Measurements from ENCODE around the gene NR1H4. TPM values are rescaled to one million over a fixed set of nuclear protein-coding genes. Genes with fewer than 3 reads are reported as not detected.
A peak's percentile ranks its signal among the peaks of the same experiment; 100 is the strongest.

The NR1H4 gene
- total RNA-seq, 4 donors from 2014 or later = 0.13 TPM; not detected in 3

GRCh38 chr12:100566887-100567637, 93.4 kb downstream of the NR1H4 start:
- Histone ChIP-seq H3K4me1 (peaks cover 0 to 7% (median 0%) of the 10 kb centered on the region in 4 donors), H3K4me3 (no peak overlapping the region), H3K9me3 (no peaks in the 10 kb centered on the region), H3K27ac (replicated peaks in 1 of 4) (no peak overlapping the region), H3K36me3 (no peaks in the 10 kb centered on the region), H3K27me3 (no peaks in the 10 kb centered on the region)
- intact Hi-C loops (cut with DNase I) = no loop called here
- WGBS = 59% methylated on average over 3 of the region's 3 CpGs
- no peak for TF ChIP-seq POLR2AphosphoS5 (IDR thresholded peaks at IDR 0.05)
- no peak for TF ChIP-seq EP300 (IDR thresholded peaks at IDR 0.05)
- TF ChIP-seq POLR2A (IDR thresholded peaks at IDR 0.05; ENCODE audit: low read depth) = no peak
- TF ChIP-seq, protein P1, sequence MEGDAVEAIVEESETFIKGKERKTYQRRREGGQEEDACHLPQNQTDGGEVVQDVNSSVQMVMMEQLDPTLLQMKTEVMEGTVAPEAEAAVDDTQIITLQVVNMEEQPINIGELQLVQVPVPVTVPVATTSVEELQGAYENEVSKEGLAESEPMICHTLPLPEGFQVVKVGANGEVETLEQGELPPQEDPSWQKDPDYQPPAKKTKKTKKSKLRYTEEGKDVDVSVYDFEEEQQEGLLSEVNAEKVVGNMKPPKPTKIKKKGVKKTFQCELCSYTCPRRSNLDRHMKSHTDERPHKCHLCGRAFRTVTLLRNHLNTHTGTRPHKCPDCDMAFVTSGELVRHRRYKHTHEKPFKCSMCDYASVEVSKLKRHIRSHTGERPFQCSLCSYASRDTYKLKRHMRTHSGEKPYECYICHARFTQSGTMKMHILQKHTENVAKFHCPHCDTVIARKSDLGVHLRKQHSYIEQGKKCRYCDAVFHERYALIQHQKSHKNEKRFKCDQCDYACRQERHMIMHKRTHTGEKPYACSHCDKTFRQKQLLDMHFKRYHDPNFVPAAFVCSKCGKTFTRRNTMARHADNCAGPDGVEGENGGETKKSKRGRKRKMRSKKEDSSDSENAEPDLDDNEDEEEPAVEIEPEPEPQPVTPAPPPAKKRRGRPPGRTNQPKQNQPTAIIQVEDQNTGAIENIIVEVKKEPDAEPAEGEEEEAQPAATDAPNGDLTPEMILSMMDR (IDR thresholded peaks at IDR 0.05) = no peak
- DNase-seq (ENCODE audit: extremely low spot score) = no peak

GRCh38 chr12:100567945-100568344, 94.3 kb downstream of the NR1H4 start:
- Histone ChIP-seq H3K9me3 (no peaks in the 10 kb centered on the region), H3K4me3 (no peak overlapping the region), H3K4me1 (peaks cover 0 to 9% (median under 1%) of the 10 kb centered on the region in 4 donors), H3K36me3 (no peaks in the 10 kb centered on the region), H3K27me3 (no peaks in the 10 kb centered on the region), H3K27ac (replicated peaks in 1 of 4) (no peak overlapping the region)
- no peak for TF ChIP-seq POLR2AphosphoS5 (IDR thresholded peaks at IDR 0.05)
- TF ChIP-seq EP300 (IDR thresholded peaks at IDR 0.05) = no peak
- TF ChIP-seq, protein P1 (IDR thresholded peaks at IDR 0.05) = no peak
- no peak for TF ChIP-seq POLR2A (IDR thresholded peaks at IDR 0.05; ENCODE audit: low read depth)
- intact Hi-C loops (cut with DNase I) = no loop called here
- no peak for DNase-seq (ENCODE audit: extremely low spot score)

DNA sequence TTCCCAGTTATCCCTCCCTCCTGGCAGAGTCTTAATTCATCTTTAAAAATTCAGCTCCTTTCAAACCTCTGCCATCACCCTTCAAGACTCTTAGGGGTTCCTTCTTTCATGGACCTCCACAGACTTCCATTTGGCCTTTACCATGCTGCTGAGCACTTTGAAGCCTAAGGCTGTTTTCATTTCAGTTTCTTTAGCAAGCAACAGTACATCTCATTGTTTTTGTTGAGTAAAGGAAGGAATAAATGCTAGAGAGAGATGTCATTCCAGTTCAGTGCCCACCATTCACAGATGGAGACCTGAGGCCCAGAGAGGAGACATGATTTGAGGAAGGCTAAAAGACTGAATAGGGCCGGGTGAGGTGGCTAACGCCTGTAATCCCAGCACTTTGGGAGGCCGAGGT, 98.5 kb downstream of the NR1H4 start:
- 92% methylated on average over 3 of the region's 3 CpGs for WGBS
- Histone ChIP-seq H3K4me1 (peaks cover 10 to 20% (median 18%) of the 10 kb centered on the region in 4 donors), H3K9me3 (no peaks in the 10 kb centered on the region), H3K27me3 (no peaks in the 10 kb centered on the region), H3K4me3 (no peak overlapping the region), H3K27ac (replicated peaks in 1 of 4) (peak overlapping the region in 1 of 4 donors; percentile 63), H3K36me3 (no peaks in the 10 kb centered on the region)
- no peak for DNase-seq (ENCODE audit: extremely low spot score)
- intact Hi-C loops (cut with DNase I) = no loop called here
- TF ChIP-seq POLR2AphosphoS5 (IDR thresholded peaks at IDR 0.05) (no peak), EP300 (IDR thresholded peaks at IDR 0.05) (no peak)

DNA sequence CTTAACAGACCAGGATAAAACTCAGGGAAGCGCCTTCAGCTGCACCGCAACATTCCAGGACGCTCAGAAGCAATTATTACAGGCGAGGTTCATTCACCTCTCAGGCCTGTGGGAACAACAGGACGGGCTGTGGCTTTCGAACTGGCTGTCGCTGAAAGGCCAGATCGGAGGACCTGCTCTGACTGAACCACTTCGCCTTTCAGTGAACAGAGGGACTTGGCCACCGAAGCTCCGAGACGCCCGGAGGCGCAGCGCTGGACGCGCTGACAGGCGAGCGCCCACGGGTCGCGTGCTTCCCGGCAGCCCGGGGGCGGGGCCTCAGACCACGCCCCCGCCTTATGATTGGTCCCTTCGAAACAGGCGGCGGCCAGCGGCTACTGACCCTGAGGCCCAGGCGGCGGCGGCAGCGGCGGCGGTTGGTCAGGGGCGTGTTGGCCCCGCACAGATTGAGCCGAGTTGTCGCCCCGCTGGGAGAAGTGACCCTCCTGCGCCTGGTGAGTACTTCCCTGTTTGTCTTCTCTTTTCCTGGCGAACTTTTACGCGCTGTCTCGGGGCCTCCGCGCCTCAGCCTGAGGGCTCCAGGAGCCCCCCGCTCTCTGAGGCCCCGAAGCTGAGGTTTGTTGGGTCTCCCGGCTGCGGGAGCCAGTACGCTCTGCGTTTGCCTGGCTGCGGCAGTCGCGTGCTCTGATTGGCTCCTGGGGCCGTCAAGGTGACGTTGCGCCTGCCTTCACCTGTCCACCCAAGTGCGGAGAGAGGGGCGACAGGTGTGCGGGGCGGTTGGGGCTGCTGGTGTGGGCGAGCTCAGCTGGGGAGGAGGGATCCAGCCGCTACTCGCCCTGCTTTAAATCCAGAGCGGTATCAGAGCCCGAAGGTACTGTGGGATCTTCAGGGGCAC, 99.9 kb downstream of the NR1H4 start, which contains the start of gene GAS2L3:
TSS of gene GAS2L3 (plus strand) at position 393 of the 895 bp plus-strand sequence. CDS start 21,221 bp downstream, outside the sequence.
- H3K9me3 ChIP-seq = no peaks in the 10 kb centered on the region
- peak; percentile 70 to 75 for TF ChIP-seq POLR2AphosphoS5 (IDR thresholded peaks at IDR 0.05)
- TF ChIP-seq EP300 (IDR thresholded peaks at IDR 0.05) = no peak
- TF ChIP-seq, protein P1 (IDR thresholded peaks at IDR 0.05) = no peak
- peak; percentile 30 for TF ChIP-seq POLR2A (IDR thresholded peaks at IDR 0.05; ENCODE audit: low read depth)
- H3K4me1 ChIP-seq = peaks cover 10 to 20% (median 18%) of the 10 kb centered on the region in 4 donors
- intact Hi-C loops (cut with DNase I) = no loop called here
- H3K4me3 ChIP-seq = peak within 1 kb of the TSS; percentile 53 to 70 (median 64)
- 3% methylated on average over 24 of the region's 70 CpGs for WGBS
- H3K36me3 ChIP-seq = no peaks in the 10 kb centered on the region
- peak within 1 kb of the TSS; percentile 57 to 75 (median 64) for H3K27ac ChIP-seq (replicated peaks in 1 of 4)
- peaks cover 0 to 8% (median 0%) of the 10 kb centered on the region in 4 donors for H3K27me3 ChIP-seq
- DNase-seq (ENCODE audit: extremely low spot score) = peak; percentile 95
